Dendritic cell treated with granulocyte-macrophage colony-stimulating factor and Interleukin-4, amounts not matched to agents 40 ng/mL and 50 ng/mL, for 4 days (primary cell): Measurements from ENCODE around the gene GRID2.

Experiments
- H3K27ac Mint-ChIP-seq: one replicate; pipeline ENCODE4 v1.8.0; 2022; ENCODE audit warnings: mild to moderate bottlenecking, mixed read lengths
- H3K27me3 Mint-ChIP-seq: one replicate; pipeline ENCODE4 v1.8.0; 2022; ENCODE audit warnings: mild to moderate bottlenecking, mixed read lengths
- H3K36me3 Mint-ChIP-seq: one replicate; pipeline ENCODE4 v1.8.0; 2022; ENCODE audit warnings: low read depth, mixed read lengths
- H3K4me1 Mint-ChIP-seq: one replicate; pipeline ENCODE4 v1.8.0; 2022; ENCODE audit warnings: low read depth, mixed read lengths
- H3K4me3 Mint-ChIP-seq: one replicate; pipeline ENCODE4 v1.8.0; 2022; ENCODE audit warnings: mild to moderate bottlenecking, moderate library complexity, mixed read lengths
- H3K9me3 Mint-ChIP-seq: one replicate; pipeline ENCODE4 v1.8.0; 2022; ENCODE audit warnings: mixed read lengths
- intact Hi-C: fragments of 100-400 bp; cut with micrococcal nuclease; formaldehyde crosslinking; loops from one replicate; pipeline ENCODE4 v1.15.0; 2022

Gene GRID2

GRCh38 chr4:93139118-93139517 is 835.4 kb downstream of the GRID2 start:
- Mint-ChIP-seq H3K4me3 (no peak overlapping the region), H3K36me3 (no peaks in the 10 kb centered on the region), H3K27me3 (no peaks in the 10 kb centered on the region), H3K4me1 (no peaks in the 10 kb centered on the region), H3K9me3 (no peaks in the 10 kb centered on the region), H3K27ac (no peak overlapping the region)
- intact Hi-C loops: no loop called here

- no peaks in the 10 kb centered on the region for H3K36me3 Mint-ChIP-seq
- H3K9me3 Mint-ChIP-seq: no peaks in the 10 kb centered on the region
- H3K27ac Mint-ChIP-seq: no peak overlapping the region
- intact Hi-C loops: no loop called here
- H3K4me1 Mint-ChIP-seq: no peaks in the 10 kb centered on the region
- H3K4me3 Mint-ChIP-seq: no peak overlapping the region
- H3K27me3 Mint-ChIP-seq: no peaks in the 10 kb centered on the region
Observed at GRCh38 chr4:93143902-93144301, 840.1 kb downstream of the GRID2 start.

- intact Hi-C loops: no loop called here
- H3K4me3 Mint-ChIP-seq: no peak overlapping the region
Observed at GRCh38 chr4:93144644-93145043, 840.9 kb downstream of the GRID2 start.

GRCh38 chr4:93147524-93148212 is 843.9 kb downstream of the GRID2 start:
- H3K9me3 Mint-ChIP-seq: no peaks in the 10 kb centered on the region
- no peak overlapping the region for H3K27ac Mint-ChIP-seq
- intact Hi-C loops: no loop called here
- no peaks in the 10 kb centered on the region for H3K27me3 Mint-ChIP-seq
- H3K4me1 Mint-ChIP-seq: no peaks in the 10 kb centered on the region
- H3K4me3 Mint-ChIP-seq: no peak overlapping the region
- H3K36me3 Mint-ChIP-seq: no peaks in the 10 kb centered on the region

More at GRCh38 chr4:93144644-93145043, 840.9 kb downstream of the GRID2 start:
- H3K4me1 Mint-ChIP-seq: no peaks in the 10 kb centered on the region
- no peaks in the 10 kb centered on the region for H3K27me3 Mint-ChIP-seq
- no peaks in the 10 kb centered on the region for H3K9me3 Mint-ChIP-seq
- no peaks in the 10 kb centered on the region for H3K36me3 Mint-ChIP-seq
- H3K27ac Mint-ChIP-seq: no peak overlapping the region

- H3K27ac Mint-ChIP-seq: no peak overlapping the region
- no peaks in the 10 kb centered on the region for H3K27me3 Mint-ChIP-seq
- intact Hi-C loops: no loop called here
- no peaks in the 10 kb centered on the region for H3K36me3 Mint-ChIP-seq
- H3K9me3 Mint-ChIP-seq: peaks cover 9% of the 10 kb centered on the region
- no peaks in the 10 kb centered on the region for H3K4me1 Mint-ChIP-seq
- H3K4me3 Mint-ChIP-seq: no peak overlapping the region
Observed at GRCh38 chr4:93152491-93152890, 848.7 kb downstream of the GRID2 start.

- Mint-ChIP-seq H3K27ac (no peak overlapping the region), H3K9me3 (peaks cover 9% of the 10 kb centered on the region), H3K36me3 (no peaks in the 10 kb centered on the region), H3K27me3 (no peaks in the 10 kb centered on the region), H3K4me1 (no peaks in the 10 kb centered on the region), H3K4me3 (no peak overlapping the region)
- intact Hi-C loops: no loop called here
Observed at GRCh38 chr4:93157986-93158385, 854.2 kb downstream of the GRID2 start.

- no peaks in the 10 kb centered on the region for H3K4me1 Mint-ChIP-seq
- H3K27ac Mint-ChIP-seq: no peak overlapping the region
- intact Hi-C loops: no loop called here
- H3K27me3 Mint-ChIP-seq: no peaks in the 10 kb centered on the region
- H3K9me3 Mint-ChIP-seq: no peaks in the 10 kb centered on the region
- no peak overlapping the region for H3K4me3 Mint-ChIP-seq
- H3K36me3 Mint-ChIP-seq: no peaks in the 10 kb centered on the region
Observed at GRCh38 chr4:93168053-93168452, 864.3 kb downstream of the GRID2 start.

- H3K36me3 Mint-ChIP-seq: no peaks in the 10 kb centered on the region
- H3K27me3 Mint-ChIP-seq: no peaks in the 10 kb centered on the region
- intact Hi-C loops: no loop called here
- H3K4me3 Mint-ChIP-seq: no peak overlapping the region
- H3K4me1 Mint-ChIP-seq: no peaks in the 10 kb centered on the region
- no peak overlapping the region for H3K27ac Mint-ChIP-seq
- no peaks in the 10 kb centered on the region for H3K9me3 Mint-ChIP-seq
Observed at GRCh38 chr4:93169966-93170365, 866.2 kb downstream of the GRID2 start.

GRCh38 chr4:93174598-93174997 is 870.8 kb downstream of the GRID2 start:
- no peaks in the 10 kb centered on the region for H3K9me3 Mint-ChIP-seq
- intact Hi-C loops: no loop called here
- no peaks in the 10 kb centered on the region for H3K36me3 Mint-ChIP-seq
- H3K27ac Mint-ChIP-seq: no peak overlapping the region
- no peaks in the 10 kb centered on the region for H3K4me1 Mint-ChIP-seq
- no peak overlapping the region for H3K4me3 Mint-ChIP-seq
- H3K27me3 Mint-ChIP-seq: no peaks in the 10 kb centered on the region

GRCh38 chr4:93178279-93178678 is 874.5 kb downstream of the GRID2 start:
- H3K4me3 Mint-ChIP-seq: no peak overlapping the region

GRCh38 chr4:93179044-93179443 is 875.3 kb downstream of the GRID2 start:
- H3K36me3 Mint-ChIP-seq: no peaks in the 10 kb centered on the region
- H3K27me3 Mint-ChIP-seq: no peaks in the 10 kb centered on the region
- intact Hi-C loops: no loop called here
- H3K4me3 Mint-ChIP-seq: no peak overlapping the region
- H3K27ac Mint-ChIP-seq: no peak overlapping the region
- no peaks in the 10 kb centered on the region for H3K4me1 Mint-ChIP-seq
- H3K9me3 Mint-ChIP-seq: no peaks in the 10 kb centered on the region

More at GRCh38 chr4:93178279-93178678, 874.5 kb downstream of the GRID2 start:
- no peaks in the 10 kb centered on the region for H3K4me1 Mint-ChIP-seq
- H3K36me3 Mint-ChIP-seq: no peaks in the 10 kb centered on the region
- no peaks in the 10 kb centered on the region for H3K27me3 Mint-ChIP-seq
- no peaks in the 10 kb centered on the region for H3K9me3 Mint-ChIP-seq
- no peak overlapping the region for H3K27ac Mint-ChIP-seq
- intact Hi-C loops: no loop called here

- H3K4me1 Mint-ChIP-seq: no peaks in the 10 kb centered on the region
- no peak overlapping the region for H3K27ac Mint-ChIP-seq
- no peaks in the 10 kb centered on the region for H3K27me3 Mint-ChIP-seq
- H3K4me3 Mint-ChIP-seq: no peak overlapping the region
- intact Hi-C loops: no loop called here
- H3K9me3 Mint-ChIP-seq: no peaks in the 10 kb centered on the region
- H3K36me3 Mint-ChIP-seq: no peaks in the 10 kb centered on the region
Observed at GRCh38 chr4:93182722-93183121, 879.0 kb downstream of the GRID2 start.

GRCh38 chr4:93183576-93183975 is 879.8 kb downstream of the GRID2 start:
- Mint-ChIP-seq H3K36me3 (no peaks in the 10 kb centered on the region), H3K4me3 (no peak overlapping the region), H3K27ac (no peak overlapping the region), H3K27me3 (no peaks in the 10 kb centered on the region), H3K9me3 (peaks cover 2% of the 10 kb centered on the region), H3K4me1 (no peaks in the 10 kb centered on the region)
- intact Hi-C loops: no loop called here

GRCh38 chr4:93184053-93184452 is 880.3 kb downstream of the GRID2 start:
- Mint-ChIP-seq H3K9me3 (peaks cover 6% of the 10 kb centered on the region), H3K4me3 (no peak overlapping the region), H3K36me3 (no peaks in the 10 kb centered on the region), H3K27me3 (no peaks in the 10 kb centered on the region), H3K4me1 (no peaks in the 10 kb centered on the region), H3K27ac (no peak overlapping the region)
- intact Hi-C loops: no loop called here

GRCh38 chr4:93186846-93187245 is 883.1 kb downstream of the GRID2 start:
- H3K4me3 Mint-ChIP-seq: no peak overlapping the region
- no peak overlapping the region for H3K27ac Mint-ChIP-seq
- no peaks in the 10 kb centered on the region for H3K27me3 Mint-ChIP-seq
- no peaks in the 10 kb centered on the region for H3K36me3 Mint-ChIP-seq
- H3K4me1 Mint-ChIP-seq: no peaks in the 10 kb centered on the region
- intact Hi-C loops: no loop called here
- peaks cover 7% of the 10 kb centered on the region for H3K9me3 Mint-ChIP-seq
